CD4-positive, alpha-beta T cell (primary cell): ENCODE measurements around the gene EEF1A2. TPM values are rescaled to one million over a fixed set of nuclear protein-coding genes. Genes with fewer than 3 reads are reported as not detected.

Experiments used
- ATAC-seq: fragments of 200-7000 bp; cut with Tn5 transposase; one replicate; pipeline ENCODE4 v1.10.0; 2022; ENCODE audit warnings: mild to moderate bottlenecking; ENCODE audit not compliant: poor library complexity
- CTCF ChIA-PET: fragments of 350-600 bp; sonication (Branson Sonifier 250); formaldehyde crosslinking; loops from one replicate; lab custom pipeline; 2021; ENCODE audit warnings: antibody characterized with exemption, inconsistent platforms; lab: Charles Lee
- POLR2A ChIA-PET: fragments of 350-600 bp; sonication (Branson Sonifier 250); formaldehyde crosslinking; loops from one replicate; lab custom pipeline; 2021; ENCODE audit warnings: antibody characterized with exemption, inconsistent platforms; lab: Charles Lee
- DNase-seq, 14 experiments: peaks; one replicate each; pipeline ENCODE4 v3.0.0-alpha.2; 2013 to 2020; ENCODE audit warnings: mixed read lengths in 2 of 14
- H3K27ac ChIP-seq, 2 donors: one replicate each; pipeline versions ENCODE4 v1.5.1 to v1.7.0; 2013; ENCODE audit warnings: low read length in 2 of 2, low read depth in 1 of 2, mild to moderate bottlenecking in 1 of 2
- H3K27me3 ChIP-seq, 2 experiments: 1 replicate in 1 of 2; 2 replicates in 1 of 2; pipeline versions ENCODE4 v1.6.1 to v1.7.0; 2013; ENCODE audit warnings: low read length in 2 of 2, control low read depth in 1 of 2, mild to moderate bottlenecking in 1 of 2, moderate library complexity in 1 of 2; ENCODE audit not compliant: insufficient read depth in 2 of 2, control insufficient read depth in 1 of 2
- H3K36me3 ChIP-seq: one replicate; pipeline ENCODE4 v1.6.1; 2013; ENCODE audit warnings: low read length, control low read depth; ENCODE audit not compliant: insufficient read depth
- H3K4me1 ChIP-seq: one replicate; pipeline ENCODE4 v1.6.1; 2013; ENCODE audit warnings: low read length, control low read depth; ENCODE audit not compliant: insufficient read depth
- H3K4me3 ChIP-seq: one replicate; pipeline ENCODE4 v1.5.1; 2013; ENCODE audit warnings: mild to moderate bottlenecking, low read length, moderate library complexity
- H3K9me3 ChIP-seq, 2 experiments: 1 replicate in 1 of 2; 2 replicates in 1 of 2; pipeline versions ENCODE4 v1.6.1 to v1.7.0; 2013; ENCODE audit warnings: low read length in 2 of 2, mild to moderate bottlenecking in 2 of 2, control low read depth in 1 of 2, moderate library complexity in 1 of 2; ENCODE audit not compliant: control insufficient read depth in 1 of 2, insufficient read depth in 1 of 2
- H3K27ac Mint-ChIP-seq: one replicate; pipeline ENCODE4 v1.8.0; 2020; ENCODE audit warnings: mixed read lengths
- H3K27me3 Mint-ChIP-seq: one replicate; pipeline ENCODE4 v1.8.0; 2021; ENCODE audit warnings: mixed read lengths
- H3K36me3 Mint-ChIP-seq: one replicate; pipeline ENCODE4 v1.8.0; 2021; ENCODE audit warnings: low read depth, mixed read lengths
- H3K4me1 Mint-ChIP-seq: one replicate; pipeline ENCODE4 v1.8.0; 2021; ENCODE audit warnings: low read depth, mixed read lengths
- H3K4me3 Mint-ChIP-seq: one replicate; pipeline ENCODE4 v1.8.0; 2020; ENCODE audit warnings: mild to moderate bottlenecking, mixed read lengths
- H3K9me3 Mint-ChIP-seq: one replicate; pipeline ENCODE4 v1.8.0; 2020; ENCODE audit warnings: mixed read lengths
- intact Hi-C, 2 experiments: fragments of 100-400 bp; cut with DNase I in 1 of 2; cut with micrococcal nuclease in 1 of 2; formaldehyde crosslinking; loops; one replicate each; pipeline versions ENCODE4 v1.15.1 to v1.9.0; 2023 to 2025; cut with DNase I, micrococcal nuclease
- total RNA-seq, 174 experiments: library from RNA in 2 of 174; stranded (reverse) in 2 of 174; gene quantifications; one replicate each; pipeline ENCODE4 v1.2.3 and lab custom pipeline; 2021 to 2026
- TF ChIP-seq, protein P1 (sequence below): fragments of 200-600 bp; IDR thresholded peaks from one replicate; pipeline ENCODE4 v1.8.0; 2022; ENCODE audit warnings: antibody characterized with exemption, mild to moderate bottlenecking

EEF1A2 gene
- total RNA-seq, 2 experiments from 2014 or later = 0.92 to 1.1 TPM

DNA sequence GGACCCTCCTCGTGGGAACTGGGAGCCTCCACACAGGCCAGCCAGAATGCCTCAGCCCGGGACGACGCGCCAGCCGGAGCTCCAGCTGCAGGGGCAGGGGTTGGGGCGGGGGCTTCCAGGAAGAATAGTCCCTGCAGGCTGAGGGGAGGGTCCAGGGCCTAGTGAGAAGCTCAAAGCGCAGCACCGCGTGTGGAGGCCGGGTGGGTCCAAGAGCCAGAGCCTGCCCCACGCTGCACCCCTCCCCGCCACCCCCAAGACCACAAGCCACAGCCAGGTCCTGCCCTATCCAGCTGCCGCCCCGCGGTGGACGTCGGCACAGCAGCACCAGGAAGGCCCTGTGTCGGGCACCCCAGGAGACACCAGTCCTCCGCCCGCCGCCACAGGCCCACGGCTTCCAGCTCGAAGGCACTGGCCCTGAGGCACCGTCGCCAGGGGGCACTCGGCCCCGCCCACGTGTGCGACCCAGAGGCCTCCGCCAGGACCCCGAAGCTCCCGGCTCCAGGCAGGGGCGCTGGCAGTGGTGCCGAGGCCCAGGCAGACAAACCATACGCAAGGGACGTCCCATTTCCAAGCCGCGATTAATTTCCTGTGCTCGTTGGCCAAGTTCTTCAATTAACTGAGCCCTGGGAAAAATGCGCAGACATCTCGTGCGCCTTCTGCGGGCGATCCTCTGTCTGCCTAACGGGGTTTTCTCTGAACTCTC, 45.9 kb downstream of the EEF1A2 start:
- Mint-ChIP-seq H3K36me3 (no peaks in the 10 kb centered on the region), H3K4me1 (no peaks in the 10 kb centered on the region), H3K9me3 (no peaks in the 10 kb centered on the region), H3K4me3 (no peak overlapping the region), H3K27me3 (peaks cover 25% of the 10 kb centered on the region), H3K27ac (no peak overlapping the region)
- H3K36me3 ChIP-seq = no peaks in the 10 kb centered on the region
- ATAC-seq (peak; percentile 59), DNase-seq (peak in 3 of 14 experiments; percentile 8 to 55 (median 22))
- H3K27me3 ChIP-seq = peaks cover 13 to 21% of the 10 kb centered on the region in 2 experiments
- peaks cover 0 to 11% of the 10 kb centered on the region in 2 experiments for H3K9me3 ChIP-seq
- no peak overlapping the region for H3K4me3 ChIP-seq
- no peak overlapping the region for H3K27ac ChIP-seq
- intact Hi-C loops = no loop called here
- POLR2A ChIA-PET = no interaction called here
- CTCF ChIA-PET = no interaction called here
- TF ChIP-seq, protein P1, sequence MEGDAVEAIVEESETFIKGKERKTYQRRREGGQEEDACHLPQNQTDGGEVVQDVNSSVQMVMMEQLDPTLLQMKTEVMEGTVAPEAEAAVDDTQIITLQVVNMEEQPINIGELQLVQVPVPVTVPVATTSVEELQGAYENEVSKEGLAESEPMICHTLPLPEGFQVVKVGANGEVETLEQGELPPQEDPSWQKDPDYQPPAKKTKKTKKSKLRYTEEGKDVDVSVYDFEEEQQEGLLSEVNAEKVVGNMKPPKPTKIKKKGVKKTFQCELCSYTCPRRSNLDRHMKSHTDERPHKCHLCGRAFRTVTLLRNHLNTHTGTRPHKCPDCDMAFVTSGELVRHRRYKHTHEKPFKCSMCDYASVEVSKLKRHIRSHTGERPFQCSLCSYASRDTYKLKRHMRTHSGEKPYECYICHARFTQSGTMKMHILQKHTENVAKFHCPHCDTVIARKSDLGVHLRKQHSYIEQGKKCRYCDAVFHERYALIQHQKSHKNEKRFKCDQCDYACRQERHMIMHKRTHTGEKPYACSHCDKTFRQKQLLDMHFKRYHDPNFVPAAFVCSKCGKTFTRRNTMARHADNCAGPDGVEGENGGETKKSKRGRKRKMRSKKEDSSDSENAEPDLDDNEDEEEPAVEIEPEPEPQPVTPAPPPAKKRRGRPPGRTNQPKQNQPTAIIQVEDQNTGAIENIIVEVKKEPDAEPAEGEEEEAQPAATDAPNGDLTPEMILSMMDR = no peak
- H3K4me1 ChIP-seq = peaks cover 23% of the 10 kb centered on the region

DNA sequence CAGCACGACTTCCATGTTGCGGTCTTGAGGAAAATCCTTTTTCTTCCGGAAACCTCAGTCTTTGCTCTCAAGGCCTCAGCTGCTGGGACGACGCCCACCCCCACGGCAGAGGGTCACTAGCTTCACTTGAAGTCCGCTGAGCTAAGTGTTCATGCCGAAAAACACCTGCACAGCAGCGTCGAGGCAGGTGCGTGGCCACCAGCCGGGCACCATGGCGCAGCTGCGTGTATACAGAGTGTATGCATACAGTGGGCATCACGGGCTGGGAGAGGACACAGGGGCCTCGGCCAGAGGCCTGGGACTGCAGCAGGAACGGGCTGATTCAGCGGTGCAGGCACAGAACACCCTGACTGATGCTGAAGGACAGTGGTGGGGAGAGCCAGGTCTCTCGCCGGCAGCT, 46.5 kb downstream of the EEF1A2 start:
- DNase-seq = no peak
- H3K27me3 ChIP-seq = peaks cover 15 to 23% of the 10 kb centered on the region in 2 experiments
- H3K9me3 ChIP-seq = peaks cover 0 to 7% of the 10 kb centered on the region in 2 experiments
- H3K4me1 ChIP-seq = peaks cover 19% of the 10 kb centered on the region
- no peaks in the 10 kb centered on the region for H3K36me3 Mint-ChIP-seq
- H3K36me3 ChIP-seq = no peaks in the 10 kb centered on the region
- H3K27ac ChIP-seq = no peak overlapping the region
- ATAC-seq = no peak
- H3K4me3 ChIP-seq = no peak overlapping the region
- TF ChIP-seq, protein P1 = no peak
- H3K27ac Mint-ChIP-seq = no peak overlapping the region
- ChIA-PET CTCF (no interaction called here), POLR2A (no interaction called here)
- no peaks in the 10 kb centered on the region for H3K4me1 Mint-ChIP-seq
- intact Hi-C loops = no loop called here
- H3K27me3 Mint-ChIP-seq = peaks cover 27% of the 10 kb centered on the region
- H3K9me3 Mint-ChIP-seq = no peaks in the 10 kb centered on the region
- H3K4me3 Mint-ChIP-seq = no peak overlapping the region

DNA sequence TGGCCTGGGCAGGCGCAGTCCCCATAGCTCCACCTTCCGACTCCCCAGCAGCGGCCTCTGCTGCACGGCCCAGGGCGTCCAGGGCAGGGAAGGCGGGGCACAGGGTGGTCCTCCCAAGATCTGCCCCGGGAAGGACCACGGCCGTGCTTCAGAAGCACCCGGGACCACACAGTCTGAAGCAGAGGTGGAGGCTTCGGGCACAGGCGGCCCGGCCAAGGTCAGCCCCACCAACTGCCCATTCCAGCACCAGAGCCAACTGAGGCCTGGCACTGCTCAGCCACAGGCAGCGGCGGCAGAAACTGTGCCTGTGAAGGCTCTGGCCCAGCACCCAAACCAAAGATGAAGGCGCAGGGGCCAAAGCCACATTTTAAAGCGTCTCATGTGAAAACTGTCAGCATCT, 47.1 kb downstream of the EEF1A2 start:
- Mint-ChIP-seq H3K9me3 (no peaks in the 10 kb centered on the region), H3K4me1 (no peaks in the 10 kb centered on the region), H3K27ac (no peak overlapping the region), H3K27me3 (peaks cover 31% of the 10 kb centered on the region), H3K36me3 (no peaks in the 10 kb centered on the region), H3K4me3 (no peak overlapping the region)
- no peak overlapping the region for H3K27ac ChIP-seq
- TF ChIP-seq, protein P1 = no peak
- no peak overlapping the region for H3K4me3 ChIP-seq
- ChIA-PET CTCF (no interaction called here), POLR2A (no interaction called here)
- peaks cover 0 to 3% of the 10 kb centered on the region in 2 experiments for H3K9me3 ChIP-seq
- DNase-seq = no peak
- H3K27me3 ChIP-seq = peaks cover 17 to 25% of the 10 kb centered on the region in 2 experiments
- ATAC-seq = no peak
- no peaks in the 10 kb centered on the region for H3K36me3 ChIP-seq
- peaks cover 19% of the 10 kb centered on the region for H3K4me1 ChIP-seq
- intact Hi-C loops = no loop called here
